SJSA1 (cell line): ENCODE results near the gene MRPL14. TPM values are rescaled to one million over a fixed set of nuclear protein-coding genes. Genes with fewer than 3 reads are reported as not detected.

Experiments
- DNase-seq, 2 experiments: peaks; one replicate each; pipeline ENCODE4 v3.0.0-alpha.2; 2015 to 2020; ENCODE audit warnings: low spot score in 2 of 2, low read depth in 1 of 2
- H3K27ac ChIP-seq: fragments of 250-450 bp; sonication (Bioruptor Pico); 2 replicates; pipeline ENCODE4 v1.5.1; 2020; ENCODE audit warnings: mild to moderate bottlenecking, moderate library complexity
- H3K27me3 ChIP-seq: fragments of 250-450 bp; sonication (Bioruptor Pico); replicated peaks from 2 replicates; pipeline ENCODE4 v1.5.1; 2020; ENCODE audit warnings: mild to moderate bottlenecking, moderate library complexity
- H3K36me3 ChIP-seq: fragments of 250-450 bp; sonication (Bioruptor Pico); 2 replicates; pipeline ENCODE4 v1.5.1; 2020; ENCODE audit warnings: mild to moderate bottlenecking
- H3K4me1 ChIP-seq: fragments of 250-450 bp; sonication (Bioruptor Pico); replicated peaks from 2 replicates; pipeline ENCODE4 v1.6.1; 2021; ENCODE audit warnings: mild to moderate bottlenecking
- H3K4me3 ChIP-seq: fragments of 250-450 bp; sonication (Bioruptor Pico); 2 replicates; pipeline ENCODE4 v1.5.1; 2020; ENCODE audit warnings: mild to moderate bottlenecking
- H3K9me3 ChIP-seq: fragments of 250-450 bp; sonication (Bioruptor Pico); replicated peaks from 2 replicates; pipeline ENCODE4 v1.5.1; 2020; ENCODE audit warnings: mild to moderate bottlenecking
- total RNA-seq: library from RNA; depleted of rRNA; stranded (reverse); fragments of >200 nt; shearing (Covaris generic); gene quantifications from 2 replicates; pipeline ENCODE4 v1.2.3, GENCODE V29; 2014; rRNA removed

The MRPL14 gene
- 67.0 and 69.4 TPM in 2 replicates for total RNA-seq

DNA sequence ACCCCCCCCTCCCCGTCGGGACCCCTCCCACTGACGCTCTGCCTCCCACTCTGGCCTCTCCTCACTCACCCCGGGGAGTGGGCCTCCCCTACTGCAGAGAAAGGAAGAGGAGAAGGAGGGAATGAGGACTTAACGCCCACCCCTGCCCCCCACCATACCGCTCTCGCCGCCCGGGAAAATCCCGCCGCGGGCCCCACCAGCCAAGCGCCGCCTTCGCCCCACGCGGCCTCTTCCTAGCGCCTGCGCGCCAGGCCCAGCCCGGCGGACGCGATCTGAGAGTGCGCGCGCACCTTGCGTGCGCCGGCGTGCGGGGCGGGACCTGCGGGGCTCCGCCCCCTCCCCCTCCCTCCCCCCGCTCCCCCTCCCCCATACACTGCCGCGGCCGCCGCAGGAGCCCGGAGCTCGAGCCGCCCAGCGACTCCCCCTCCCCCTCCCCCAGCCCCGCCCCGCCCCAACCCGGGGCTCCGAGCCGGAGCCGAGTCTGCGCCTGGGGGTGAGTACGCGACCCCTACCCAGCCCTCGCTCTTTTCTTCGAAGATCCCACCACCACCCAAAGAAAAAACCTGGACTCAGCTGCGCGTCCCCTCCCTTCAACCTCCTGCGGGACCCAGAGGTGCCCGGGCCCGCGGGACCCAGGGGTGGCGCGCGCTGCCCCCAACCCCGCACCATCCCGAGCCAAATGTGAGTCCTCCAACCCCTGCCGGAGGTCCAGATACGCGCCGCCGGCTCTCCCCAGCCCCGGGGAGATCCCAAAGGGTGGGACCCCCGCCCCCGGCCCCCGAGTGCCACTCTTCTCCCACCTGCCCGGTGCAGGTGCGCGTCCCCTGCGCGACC, at the start of gene MRPL14, which contains the start of gene TMEM63B:
MRPL14 (minus strand) TSS at position 267 of the 834 bp plus-strand sequence. CDS start 10,841 bp downstream, outside the sequence.
TMEM63B (plus strand) TSS at position 369 of the 834 bp plus-strand sequence. CDS start 7,031 bp downstream, outside the sequence.
- H3K36me3 ChIP-seq, result peaks cover 16% of the 10 kb centered on the region
- DNase-seq, result peak; percentile 71 to 88

DNA sequence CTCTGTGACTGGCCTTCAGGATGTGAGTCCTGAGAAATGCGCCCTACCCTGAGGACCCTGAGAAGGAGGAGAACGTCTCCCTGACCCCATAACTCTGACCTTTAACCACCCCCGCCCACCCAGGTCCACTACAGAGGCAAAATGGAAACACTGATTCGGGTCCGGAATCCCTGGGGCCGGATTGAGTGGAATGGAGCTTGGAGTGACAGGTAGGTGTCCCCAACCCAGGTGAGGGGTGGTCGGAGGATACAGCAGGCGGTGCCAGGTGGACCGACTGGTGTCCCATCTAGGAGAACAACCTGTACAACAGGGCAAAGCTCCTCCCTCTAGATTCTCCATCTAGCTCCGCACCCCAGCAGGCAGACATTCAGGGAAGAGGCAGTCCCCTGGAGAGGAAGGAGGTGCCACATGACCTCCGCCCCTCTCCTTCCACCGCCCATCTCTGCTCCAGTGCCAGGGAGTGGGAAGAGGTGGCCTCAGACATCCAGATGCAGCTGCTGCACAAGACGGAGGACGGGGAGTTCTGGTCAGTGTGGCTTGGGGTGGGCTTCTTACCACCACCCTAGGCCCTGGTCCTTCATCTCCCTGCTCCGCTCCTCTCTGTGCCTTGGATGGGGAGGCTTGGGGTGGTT, 49.0 kb upstream of the MRPL14 start:
- no peaks in the 10 kb centered on the region for H3K27me3 ChIP-seq

More for the DNA sequence above, at the start of gene MRPL14, which contains the start of gene TMEM63B:
- Histone ChIP-seq H3K4me1 (peaks cover 17% of the 10 kb centered on the region), H3K27ac (peak within 1 kb of the TSS; percentile 70), H3K27me3 (no peaks in the 10 kb centered on the region), H3K4me3 (peak within 1 kb of the TSS; percentile 77), H3K9me3 (no peaks in the 10 kb centered on the region; the same call in 1 of the 2 replicates)

DNA sequence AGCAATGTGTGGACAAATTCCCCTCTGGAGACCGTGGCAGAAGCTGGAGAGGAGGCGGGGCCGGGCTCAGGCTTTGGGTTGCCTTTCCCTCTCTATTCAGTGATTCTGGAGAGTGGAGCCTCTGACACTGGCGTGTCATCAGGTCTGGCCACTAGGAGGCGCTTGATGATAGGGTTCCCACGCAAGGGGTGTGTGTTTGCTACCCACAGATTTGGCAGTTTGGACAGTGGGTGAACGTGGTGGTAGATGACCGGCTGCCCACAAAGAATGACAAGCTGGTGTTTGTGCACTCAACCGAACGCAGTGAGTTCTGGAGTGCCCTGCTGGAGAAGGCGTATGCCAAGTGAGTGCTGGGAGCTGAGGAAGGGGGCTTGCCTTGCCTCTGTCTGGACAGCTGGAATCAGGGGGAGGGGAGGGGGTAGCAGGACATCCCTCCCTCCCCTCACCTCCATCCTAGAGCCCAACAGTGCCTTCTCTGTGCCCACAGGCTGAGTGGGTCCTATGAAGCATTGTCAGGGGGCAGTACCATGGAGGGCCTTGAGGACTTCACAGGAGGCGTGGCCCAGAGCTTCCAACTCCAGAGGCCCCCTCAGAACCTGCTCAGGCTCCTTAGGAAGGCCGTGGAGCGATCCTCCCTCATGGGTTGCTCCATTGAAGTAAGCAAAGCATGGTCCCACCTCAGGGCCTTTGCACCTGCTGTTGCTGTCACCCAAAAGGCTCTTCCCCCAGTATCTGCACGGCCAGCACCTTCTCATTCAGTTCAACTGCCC, 45.7 kb upstream of the MRPL14 start:
- H3K36me3 ChIP-seq, result no peaks in the 10 kb centered on the region
- peak; percentile 71 to 82 for DNase-seq
- no peak overlapping the region for H3K4me3 ChIP-seq
- H3K9me3 ChIP-seq, result 0 out of 2 replicates have a peak, but pooled peaks cover 3% of the 10 kb centered on the region
- no peaks in the 10 kb centered on the region for H3K27me3 ChIP-seq
- H3K4me1 ChIP-seq, result peaks cover 6% of the 10 kb centered on the region; the same call in 1 of the 2 replicates
- H3K27ac ChIP-seq, result no peak overlapping the region

More for the DNA sequence above, 49.0 kb upstream of the MRPL14 start:
- peaks cover 11% of the 10 kb centered on the region; the same call in 1 of the 2 replicates for H3K4me1 ChIP-seq
- H3K9me3 ChIP-seq, result no peaks in the 10 kb centered on the region
- no peak for DNase-seq
- H3K4me3 ChIP-seq, result no peak overlapping the region
- no peak overlapping the region for H3K27ac ChIP-seq
- no peaks in the 10 kb centered on the region for H3K36me3 ChIP-seq

DNA sequence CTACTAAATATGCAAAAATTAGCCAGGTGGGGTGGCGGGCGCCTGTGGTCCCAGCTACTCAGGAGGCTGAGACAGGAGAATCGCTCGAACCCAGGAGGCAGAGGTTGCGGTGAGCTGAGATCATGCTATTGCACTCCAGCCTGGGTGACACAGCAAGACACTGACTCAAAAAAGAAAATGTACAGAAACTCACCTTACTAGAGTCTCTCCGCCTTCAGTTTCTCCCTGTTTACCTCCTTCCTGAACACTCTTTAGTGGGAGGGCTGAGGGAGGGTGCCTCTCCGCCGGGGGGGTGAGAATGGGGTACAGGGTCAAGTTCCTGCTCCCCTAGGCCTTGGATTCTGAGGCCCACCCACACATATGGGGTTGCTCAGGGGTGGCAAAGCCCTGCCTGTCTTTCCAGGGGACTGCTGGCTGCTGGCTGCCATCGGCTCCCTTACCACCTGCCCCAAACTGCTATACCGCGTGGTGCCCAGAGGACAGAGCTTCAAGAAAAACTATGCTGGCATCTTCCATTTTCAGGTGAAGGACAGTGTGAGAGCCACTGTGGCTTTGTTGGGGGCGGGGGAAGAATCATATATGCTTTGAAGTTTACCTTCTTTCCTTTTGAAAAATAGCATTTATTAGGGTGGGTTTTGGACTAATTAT, 44.8 kb upstream of the MRPL14 start:
- DNase-seq, result no peak

DNA sequence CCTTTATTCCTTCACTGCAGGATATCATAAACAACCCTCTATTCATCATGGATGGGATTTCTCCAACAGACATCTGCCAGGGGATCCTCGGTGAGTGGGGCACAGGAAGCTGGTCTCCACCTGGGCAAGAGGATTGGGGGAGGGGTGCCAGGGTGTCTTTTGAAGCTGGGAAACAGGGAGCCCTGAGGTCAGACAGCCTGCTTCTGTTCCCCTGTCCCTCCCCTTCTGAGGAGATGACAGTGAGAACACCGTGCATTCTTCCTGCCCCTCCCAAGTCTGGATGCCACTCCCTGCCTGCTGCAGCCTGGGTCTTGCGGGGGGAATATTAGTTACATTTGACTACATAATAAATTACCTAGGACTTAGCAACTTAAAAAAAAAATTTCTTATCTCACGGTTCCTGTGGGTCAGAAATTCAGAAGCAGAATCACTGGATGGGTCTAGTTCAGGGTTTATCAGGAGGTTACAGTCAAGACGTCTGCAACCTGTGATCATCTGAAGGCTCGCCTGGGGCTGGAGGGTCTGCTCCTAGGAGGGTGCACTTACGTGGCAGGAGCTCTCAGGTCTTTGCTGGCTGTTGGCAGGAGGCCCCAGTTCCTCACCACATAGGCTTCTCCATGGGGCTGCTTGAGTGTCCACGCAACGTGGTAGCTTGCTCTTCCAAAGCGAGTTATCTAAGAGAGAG, 42.8 kb upstream of the MRPL14 start:
- H3K36me3 ChIP-seq, result no peaks in the 10 kb centered on the region
- 0 out of 2 replicates have a peak, but pooled peaks cover 3% of the 10 kb centered on the region for H3K9me3 ChIP-seq
- H3K4me1 ChIP-seq, result peaks cover 6% of the 10 kb centered on the region; the same call in 1 of the 2 replicates
- H3K4me3 ChIP-seq, result no peak overlapping the region
- DNase-seq, result no peak
- H3K27me3 ChIP-seq, result no peaks in the 10 kb centered on the region
- no peak overlapping the region for H3K27ac ChIP-seq

More for the DNA sequence above, 44.8 kb upstream of the MRPL14 start:
- H3K9me3 ChIP-seq, result 0 out of 2 replicates have a peak, but pooled peaks cover 3% of the 10 kb centered on the region
- no peaks in the 10 kb centered on the region for H3K27me3 ChIP-seq
- no peak overlapping the region for H3K4me3 ChIP-seq
- H3K36me3 ChIP-seq, result no peaks in the 10 kb centered on the region
- peaks cover 6% of the 10 kb centered on the region; the same call in 1 of the 2 replicates for H3K4me1 ChIP-seq
- H3K27ac ChIP-seq, result no peak overlapping the region

DNA sequence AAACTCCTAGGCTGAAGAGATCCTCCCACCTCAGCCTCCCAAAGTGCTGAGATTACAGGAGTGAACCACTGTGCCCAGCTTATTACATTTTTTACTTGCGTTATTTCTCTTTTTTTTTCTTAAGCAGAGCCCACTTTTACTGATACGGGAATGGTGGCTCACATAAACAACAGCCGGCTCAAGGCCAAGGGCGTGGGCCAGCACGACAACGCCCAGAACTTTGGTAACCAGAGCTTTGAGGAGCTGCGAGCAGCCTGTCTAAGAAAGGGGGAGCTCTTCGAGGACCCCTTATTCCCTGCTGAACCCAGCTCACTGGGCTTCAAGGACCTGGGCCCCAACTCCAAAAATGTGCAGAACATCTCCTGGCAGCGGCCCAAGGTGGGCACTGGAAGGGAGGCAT, 41.9 kb upstream of the MRPL14 start:
- H3K27ac ChIP-seq, result no peak overlapping the region

DNA sequence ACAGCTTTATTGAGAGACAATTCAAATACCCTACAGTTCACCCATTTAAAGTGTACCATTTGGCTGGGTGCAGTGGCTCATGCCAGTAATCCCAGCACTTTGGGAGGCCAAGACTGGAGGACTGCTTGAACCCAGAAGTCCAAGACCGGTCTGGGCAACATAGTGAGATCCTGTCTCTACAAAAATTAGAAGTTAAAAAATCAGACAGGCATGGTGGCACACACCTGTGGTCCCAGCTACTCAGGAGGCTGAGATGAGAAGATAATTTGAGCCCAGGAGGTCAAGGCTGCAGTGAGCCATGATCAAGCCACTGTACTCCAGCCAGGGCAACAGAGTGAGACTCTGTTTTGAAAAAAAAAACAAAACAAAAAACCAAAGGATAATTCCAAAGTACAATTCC, 40.3 kb upstream of the MRPL14 start:
- Histone ChIP-seq H3K36me3 (no peaks in the 10 kb centered on the region), H3K27ac (no peak overlapping the region), H3K27me3 (no peaks in the 10 kb centered on the region), H3K4me3 (no peak overlapping the region), H3K4me1 (peaks cover 20% of the 10 kb centered on the region), H3K9me3 (0 out of 2 replicates have a peak, but pooled peaks cover 3% of the 10 kb centered on the region)
- DNase-seq, result no peak

More for the DNA sequence above, 41.9 kb upstream of the MRPL14 start:
- no peaks in the 10 kb centered on the region for H3K27me3 ChIP-seq
- H3K9me3 ChIP-seq, result 0 out of 2 replicates have a peak, but pooled peaks cover 3% of the 10 kb centered on the region
- no peaks in the 10 kb centered on the region for H3K36me3 ChIP-seq
- peaks cover 9% of the 10 kb centered on the region for H3K4me1 ChIP-seq
- no peak overlapping the region for H3K4me3 ChIP-seq
- DNase-seq, result no peak

DNA sequence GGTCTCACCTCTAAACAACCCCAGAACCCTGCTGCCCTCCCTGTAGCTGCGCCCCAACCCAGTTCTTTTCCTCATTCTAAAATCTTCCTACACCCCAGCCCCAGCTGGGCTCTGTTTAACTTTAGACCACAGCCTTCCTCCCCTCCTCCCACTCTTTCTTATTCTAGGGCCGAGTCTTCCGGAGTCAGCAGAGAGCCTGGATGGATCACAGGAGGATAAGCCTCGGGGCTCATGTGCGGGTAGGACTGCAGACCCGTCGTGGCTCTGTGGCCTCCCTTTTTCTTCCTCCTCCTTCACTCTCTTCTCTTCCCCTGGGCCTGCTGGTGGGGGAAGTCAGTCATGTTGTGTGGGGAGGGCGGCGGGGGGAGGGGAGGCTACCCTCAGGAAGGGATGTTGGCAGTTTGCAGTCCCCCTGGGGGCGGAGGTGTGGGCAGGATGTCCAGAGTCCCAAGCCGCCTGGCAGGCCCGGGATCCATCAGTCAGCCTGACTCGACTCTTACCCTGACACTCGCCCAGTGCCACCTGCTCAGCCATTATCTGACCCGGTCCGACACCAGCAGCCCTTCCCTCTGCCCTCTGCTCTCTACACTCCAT, 39.4 kb upstream of the MRPL14 start:
- H3K36me3 ChIP-seq, result no peaks in the 10 kb centered on the region
- no peak overlapping the region for H3K4me3 ChIP-seq

DNA sequence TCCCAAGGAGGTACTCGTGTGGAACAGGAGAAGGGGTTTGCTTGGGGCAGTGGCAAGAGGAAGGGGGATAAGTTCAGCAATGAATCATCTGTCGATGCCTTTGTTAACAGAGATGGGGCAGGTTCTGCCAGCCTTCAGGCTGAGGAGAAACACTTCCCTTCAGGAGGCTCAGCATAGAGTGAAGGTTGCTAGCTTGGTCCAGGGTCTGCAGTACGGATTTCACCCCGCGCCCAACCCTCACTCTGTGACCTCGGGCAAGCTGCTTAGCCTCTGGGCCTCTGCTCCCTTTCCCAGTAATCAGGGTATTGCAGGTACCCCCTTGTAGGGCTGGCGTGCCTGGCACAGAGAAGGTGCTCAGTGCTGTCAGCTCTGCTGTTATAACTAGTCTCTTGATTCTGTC, 38.9 kb upstream of the MRPL14 start:
- DNase-seq, result no peak
- Histone ChIP-seq H3K27me3 (no peaks in the 10 kb centered on the region), H3K36me3 (no peaks in the 10 kb centered on the region), H3K4me1 (peaks cover 34% of the 10 kb centered on the region), H3K9me3 (0 out of 2 replicates have a peak, but pooled peaks cover 3% of the 10 kb centered on the region), H3K27ac (no peak overlapping the region), H3K4me3 (no peak overlapping the region)

More for the DNA sequence above, 39.4 kb upstream of the MRPL14 start:
- H3K9me3 ChIP-seq, result 0 out of 2 replicates have a peak, but pooled peaks cover 3% of the 10 kb centered on the region
- peaks cover 28% of the 10 kb centered on the region for H3K4me1 ChIP-seq
- H3K27ac ChIP-seq, result no peak overlapping the region
- no peaks in the 10 kb centered on the region for H3K27me3 ChIP-seq
- DNase-seq, result no peak

DNA sequence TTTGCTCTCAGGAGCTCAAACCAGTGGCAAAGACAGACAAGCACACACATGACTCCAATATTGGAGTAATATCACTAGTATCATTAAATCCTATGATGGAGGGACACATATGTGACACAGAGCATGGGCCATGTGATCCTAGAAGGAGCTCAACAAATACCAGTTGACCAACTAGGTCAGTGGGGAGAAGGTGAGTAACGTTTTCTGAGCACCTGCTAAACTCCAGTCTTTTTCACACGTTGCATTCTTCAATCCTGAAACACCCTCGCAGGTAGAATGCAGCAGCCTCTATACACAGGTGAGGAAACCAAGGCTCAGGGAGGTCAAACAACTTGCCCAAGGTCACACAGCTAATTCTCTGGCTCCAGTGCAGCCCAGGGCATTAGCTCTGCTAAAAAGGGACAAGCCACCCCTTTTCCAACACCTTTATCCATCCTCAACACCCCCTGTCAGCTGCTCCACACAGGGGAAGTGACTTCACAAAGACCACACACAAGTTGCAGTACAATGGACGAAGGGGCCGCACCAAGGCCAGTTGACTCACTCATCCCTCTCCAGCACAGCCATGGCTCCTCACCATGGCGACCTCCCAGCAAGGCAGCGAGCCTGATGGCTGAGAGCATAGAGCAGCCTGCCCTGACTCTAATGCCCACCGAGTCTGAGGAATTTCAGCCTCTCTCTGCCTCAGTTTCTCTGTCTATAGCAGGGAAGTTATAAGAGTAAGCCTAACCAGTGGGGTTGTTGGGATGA, 35.8 kb upstream of the MRPL14 start:
- Histone ChIP-seq H3K27me3 (no peaks in the 10 kb centered on the region), H3K4me3 (no peak overlapping the region), H3K9me3 (no peaks in the 10 kb centered on the region), H3K4me1 (peaks cover 34% of the 10 kb centered on the region), H3K36me3 (no peaks in the 10 kb centered on the region), H3K27ac (peak overlapping the region; percentile 53)
- DNase-seq, result peak; percentile 72 to 88

DNA sequence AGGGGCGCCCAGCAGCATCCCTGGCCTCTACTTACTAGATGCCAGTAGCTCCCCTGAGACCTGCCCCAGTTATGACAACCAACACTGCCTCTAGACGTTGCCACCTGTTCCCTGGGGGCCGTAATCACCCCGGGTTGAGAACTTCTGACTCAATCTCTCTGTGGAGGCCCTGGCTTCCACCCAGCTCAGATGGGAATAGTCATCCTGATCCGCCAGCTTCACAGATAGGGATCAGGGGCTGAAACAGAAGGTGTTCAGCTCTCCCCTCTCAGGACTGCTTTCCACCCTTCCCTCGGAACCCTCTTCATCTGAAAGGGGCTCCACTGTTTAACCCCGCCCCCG, 34.7 kb upstream of the MRPL14 start:
- no peak for DNase-seq

More for the DNA sequence above, 34.7 kb upstream of the MRPL14 start:
- Histone ChIP-seq H3K9me3 (no peaks in the 10 kb centered on the region), H3K27ac (no peak overlapping the region), H3K36me3 (no peaks in the 10 kb centered on the region), H3K4me1 (peaks cover 34% of the 10 kb centered on the region), H3K27me3 (no peaks in the 10 kb centered on the region), H3K4me3 (no peak overlapping the region)
